HEK293 (cell line): ENCODE data around the gene SCRN2.
A peak's percentile ranks its signal among the peaks of the same experiment; 100 is the strongest.

ENCODE experiments used
- CTCF ChIA-PET: fragments of 350-600 bp; formaldehyde crosslinking; extraction: SDS; loops from one replicate; lab custom pipeline; 2021; ENCODE audit warnings: antibody characterized with exemption; lab: Yijun Ruan, JAX
- POLR2A ChIA-PET: fragments of 300-600 bp; formaldehyde crosslinking; extraction: SDS; loops from one replicate; lab custom pipeline; 2020; ENCODE audit warnings: antibody characterized with exemption, inconsistent platforms; lab: Yijun Ruan, JAX
- H3K27ac ChIP-seq: fragments of 200-500 bp; sonication (Bioruptor generic); 2 replicates; pipeline ENCODE4 v1.5.1; 2014; ENCODE audit warnings: low read depth, low read length, control low read depth, inconsistent platforms; ENCODE audit errors: extremely low read depth
- H3K36me3 ChIP-seq, 2 experiments: fragments of 200-500 bp in 1 of 2; sonication (Bioruptor generic) in 1 of 2; 1 replicate in 1 of 2; 2 replicates in 1 of 2; pipeline ENCODE4 v1.5.1; 2014 to 2017; ENCODE audit warnings: inconsistent platforms in 2 of 2, low read length in 2 of 2; ENCODE audit not compliant: control insufficient read depth in 2 of 2, insufficient read depth in 1 of 2
- H3K4me1 ChIP-seq: fragments of 200-500 bp; sonication (Bioruptor generic); 2 replicates; pipeline ENCODE4 v1.5.1; 2014; ENCODE audit warnings: mild to moderate bottlenecking, low read length, inconsistent platforms; ENCODE audit not compliant: control insufficient read depth, insufficient read depth
- H3K4me3 ChIP-seq: 2 replicates; pipeline ENCODE4 v1.5.1; 2011; ENCODE audit warnings: low read depth, mild to moderate bottlenecking, control low read depth, low read length, moderate library complexity
- H3K9me3 ChIP-seq: fragments of 200-500 bp; sonication (Bioruptor generic); 2 replicates; pipeline ENCODE4 v1.5.1; 2014; ENCODE audit warnings: low read depth, low read length, inconsistent platforms; ENCODE audit not compliant: control insufficient read depth, insufficient read depth
- HOXA7 ChIP-seq: sonication (generic); formaldehyde crosslinking; IDR thresholded peaks from 2 replicates; pipeline ENCODE4 v1.8.1; 2022; ENCODE audit warnings: missing genetic modification reagents, borderline replicate concordance
- INSM2 ChIP-seq: fragments of 450-650 bp; formaldehyde crosslinking; IDR thresholded peaks from 2 replicates; pipeline ENCODE4 v1.5.1; 2016; ENCODE audit warnings: missing biosample characterization, missing genetic modification characterization
- KLF9 ChIP-seq: fragments of 450-650 bp; formaldehyde crosslinking; IDR thresholded peaks from 2 replicates; pipeline ENCODE4 v1.5.1; 2016; ENCODE audit warnings: missing biosample characterization, missing genetic modification characterization, low read depth
- MYNN ChIP-seq: fragments of 450-650 bp; formaldehyde crosslinking; IDR thresholded peaks from 2 replicates; pipeline ENCODE4 v1.5.1; 2016; ENCODE audit warnings: missing biosample characterization, missing genetic modification characterization, borderline replicate concordance
- PRDM4 ChIP-seq: fragments of 450-650 bp; formaldehyde crosslinking; IDR thresholded peaks from 2 replicates; pipeline ENCODE4 v1.5.1; 2017; ENCODE audit warnings: missing biosample characterization, missing genetic modification characterization
- RBAK ChIP-seq: fragments of 450-650 bp; formaldehyde crosslinking; IDR thresholded peaks from 2 replicates; pipeline ENCODE4 v1.5.1; 2016; ENCODE audit warnings: missing biosample characterization, missing genetic modification characterization
- REPIN1 ChIP-seq: fragments of 450-650 bp; formaldehyde crosslinking; IDR thresholded peaks from 2 replicates; pipeline ENCODE4 v1.5.1; 2017; ENCODE audit warnings: missing biosample characterization, missing genetic modification characterization, low read depth
- SALL2 ChIP-seq: fragments of 450-650 bp; formaldehyde crosslinking; IDR thresholded peaks from 2 replicates; pipeline ENCODE4 v1.5.0; 2017; ENCODE audit warnings: missing biosample characterization, mild to moderate bottlenecking, missing genetic modification characterization, borderline replicate concordance
- YY2 ChIP-seq: fragments of 450-650 bp; formaldehyde crosslinking; IDR thresholded peaks from 2 replicates; pipeline ENCODE4 v1.5.1; 2016; ENCODE audit warnings: missing biosample characterization, missing genetic modification characterization
- ZBTB1 ChIP-seq: fragments of 450-650 bp; formaldehyde crosslinking; IDR thresholded peaks from 2 replicates; pipeline ENCODE4 v1.5.1; 2016; ENCODE audit warnings: missing biosample characterization, missing genetic modification characterization
- ZBTB8A ChIP-seq: fragments of 450-650 bp; formaldehyde crosslinking; IDR thresholded peaks from 2 replicates; pipeline ENCODE4 v1.5.1; 2016; ENCODE audit warnings: missing biosample characterization, missing genetic modification characterization
- ZNF114 ChIP-seq: fragments of 450-650 bp; formaldehyde crosslinking; IDR thresholded peaks from 2 replicates; pipeline ENCODE4 v1.5.0; 2017; ENCODE audit warnings: missing biosample characterization, missing genetic modification characterization
- ZNF121 ChIP-seq: fragments of 450-650 bp; formaldehyde crosslinking; IDR thresholded peaks from 2 replicates; pipeline ENCODE4 v1.5.1; 2016; ENCODE audit warnings: missing biosample characterization, missing genetic modification characterization
- ZNF133 ChIP-seq: fragments of 450-650 bp; formaldehyde crosslinking; IDR thresholded peaks from 2 replicates; pipeline ENCODE4 v1.5.1; 2016; ENCODE audit warnings: missing biosample characterization, missing genetic modification characterization
- ZNF146 ChIP-seq: fragments of 450-650 bp; formaldehyde crosslinking; IDR thresholded peaks from 2 replicates; pipeline ENCODE4 v1.5.1; 2016; ENCODE audit warnings: missing biosample characterization, missing genetic modification characterization
- ZNF211 ChIP-seq: fragments of 450-650 bp; formaldehyde crosslinking; IDR thresholded peaks from 2 replicates; pipeline ENCODE4 v1.5.1; 2016; ENCODE audit warnings: low read depth, missing biosample characterization, missing genetic modification characterization
- ZNF266 ChIP-seq: fragments of 450-650 bp; formaldehyde crosslinking; IDR thresholded peaks from 2 replicates; pipeline ENCODE4 v1.5.1; 2016; ENCODE audit warnings: missing biosample characterization, missing genetic modification characterization, low read depth
- ZNF324 ChIP-seq: fragments of 450-650 bp; formaldehyde crosslinking; IDR thresholded peaks from 2 replicates; pipeline ENCODE4 v1.5.1; 2016; ENCODE audit warnings: missing biosample characterization, missing genetic modification characterization
- ZNF341 ChIP-seq: fragments of 450-650 bp; formaldehyde crosslinking; IDR thresholded peaks from 2 replicates; pipeline ENCODE4; 2016; ENCODE audit warnings: low read depth, missing biosample characterization, missing genetic modification characterization
- ZNF362 ChIP-seq: fragments of 450-650 bp; formaldehyde crosslinking; IDR thresholded peaks from 2 replicates; pipeline ENCODE4 v1.5.1; 2016; ENCODE audit warnings: missing biosample characterization, missing genetic modification characterization
- ZNF394 ChIP-seq: fragments of 450-650 bp; formaldehyde crosslinking; IDR thresholded peaks from 2 replicates; pipeline ENCODE4 v1.5.1; 2016; ENCODE audit warnings: missing biosample characterization, missing genetic modification characterization, mild to moderate bottlenecking, moderate library complexity, borderline replicate concordance
- ZNF433 ChIP-seq: fragments of 450-650 bp; formaldehyde crosslinking; IDR thresholded peaks from 2 replicates; pipeline ENCODE4 v1.5.1; 2016; ENCODE audit warnings: missing biosample characterization, missing genetic modification characterization, low read depth
- ZNF473 ChIP-seq: fragments of 450-650 bp; formaldehyde crosslinking; IDR thresholded peaks from 2 replicates; pipeline ENCODE4 v1.5.1; 2017; ENCODE audit warnings: missing biosample characterization, missing genetic modification characterization
- ZNF501 ChIP-seq: fragments of 450-650 bp; formaldehyde crosslinking; IDR thresholded peaks from 2 replicates; pipeline ENCODE4 v1.5.1; 2016; ENCODE audit warnings: missing biosample characterization, missing genetic modification characterization
- ZNF571 ChIP-seq: fragments of 450-650 bp; formaldehyde crosslinking; IDR thresholded peaks from 2 replicates; pipeline ENCODE4 v1.5.0; 2017; ENCODE audit warnings: missing biosample characterization, missing genetic modification characterization
- ZNF645 ChIP-seq: fragments of 450-650 bp; formaldehyde crosslinking; IDR thresholded peaks from 2 replicates; pipeline ENCODE4; 2016; ENCODE audit warnings: missing biosample characterization, missing genetic modification characterization
- ZNF664 ChIP-seq: fragments of 450-650 bp; formaldehyde crosslinking; IDR thresholded peaks from 2 replicates; pipeline ENCODE4 v1.5.1; 2016; ENCODE audit warnings: missing biosample characterization, missing genetic modification characterization
- ZNF677 ChIP-seq: fragments of 450-650 bp; IDR thresholded peaks from 2 replicates; pipeline ENCODE4 v1.5.0; 2018; ENCODE audit warnings: missing biosample characterization, mild to moderate bottlenecking, missing genetic modification characterization, moderate library complexity
- ZNF704 ChIP-seq: fragments of 450-650 bp; formaldehyde crosslinking; IDR thresholded peaks from 2 replicates; pipeline ENCODE4 v1.5.1; 2016; ENCODE audit warnings: missing biosample characterization, missing genetic modification characterization
- ZNF830 ChIP-seq: fragments of 450-650 bp; IDR thresholded peaks from 2 replicates; pipeline ENCODE4 v1.5.0; 2018; ENCODE audit warnings: missing biosample characterization, missing genetic modification characterization, low read depth, mild to moderate bottlenecking, moderate library complexity
- ZSCAN23 ChIP-seq: fragments of 450-650 bp; formaldehyde crosslinking; IDR thresholded peaks from 2 replicates; pipeline ENCODE4 v1.5.1; 2016; ENCODE audit warnings: missing biosample characterization, missing genetic modification characterization
- ZSCAN5A ChIP-seq: fragments of 450-650 bp; formaldehyde crosslinking; IDR thresholded peaks from 2 replicates; pipeline ENCODE4 v1.5.1; 2016; ENCODE audit warnings: missing biosample characterization, missing genetic modification characterization

The SCRN2 gene

GRCh38 chr17:47888293-47888692, 47.2 kb upstream of the SCRN2 start:
- no peak overlapping the region for H3K4me3 ChIP-seq
- H3K36me3 ChIP-seq: no peaks in the 10 kb centered on the region
- CTCF ChIA-PET: interaction anchor here (0.6 to 18.5 kb wide), 3 partner anchors 18 to 273 kb away, joined by 3 to 837 read pairs (median 8); partner anchors contain the start of genes SCRN2 and SP6
- H3K9me3 ChIP-seq: no peaks in the 10 kb centered on the region
- no peak overlapping the region for H3K27ac ChIP-seq
- POLR2A ChIA-PET: interaction anchor here (0.8 to 4.5 kb wide), 2 partner anchors 38 to 47 kb away, joined by 3 to 29 read pairs; partner anchors contain the start of genes SCRN2 and SP6
- H3K4me1 ChIP-seq: peaks cover 8% of the 10 kb centered on the region
- TF ChIP-seq ZNF211 (tag by site-specific recombination) (no peak), ZBTB8A (tag by site-specific recombination) (peak; percentile 39; the same call in 1 of the 2 replicates), PRDM4 (tag by site-specific recombination) (no peak), ZNF664 (tag by site-specific recombination) (no peak), INSM2 (peak; percentile 40; the same call in 1 of the 2 replicates), ZBTB1 (tag by site-specific recombination) (no peak), ZNF133 (tag by site-specific recombination) (no peak), ZNF704 (tag by site-specific recombination) (no peak), ZNF121 (tag by site-specific recombination) (no peak), SALL2 (no peak), ZNF341 (tag by site-specific recombination) (no peak), ZNF394 (tag by site-specific recombination) (peak; percentile 40; the same call in 1 of the 2 replicates), ZNF501 (tag by site-specific recombination) (no peak), ZSCAN23 (tag by site-specific recombination) (no peak), ZNF473 (no peak), REPIN1 (no peak), ZNF362 (tag by site-specific recombination) (no peak), YY2 (tag by site-specific recombination) (no peak), HOXA7 (CRISPR knock-in tag) (no peak), MYNN (no peak), ZSCAN5A (no peak), ZNF433 (no peak), ZNF146 (tag by site-specific recombination) (no peak), RBAK (no peak), ZNF114 (no peak), ZNF324 (tag by site-specific recombination) (peak; percentile 59; the same call in 1 of the 2 replicates), ZNF266 (tag by site-specific recombination) (no peak), ZNF571 (tag by site-specific recombination) (no peak), ZNF830 (tag by site-specific recombination) (no peak), ZNF645 (tag by site-specific recombination) (no peak), KLF9 (no peak), ZNF677 (tag by site-specific recombination) (no peak)
